ENCODE measurements around the gene CPLX3. TPM values are rescaled to one million over a fixed set of nuclear protein-coding genes. Genes with fewer than 3 reads are reported as not detected.

CPLX3 gene
- total and polyA plus RNA-seq, 10 of the 15 experiments (the other 5 are each of a cell fraction or from before 2014, with no cell fraction given), result 0.02 to 0.04 TPM; not detected in 8

GRCh38 chr15:74869726-74870407, 43.4 kb downstream of the CPLX3 start (continued):
- TF ChIP-seq, protein P1, sequence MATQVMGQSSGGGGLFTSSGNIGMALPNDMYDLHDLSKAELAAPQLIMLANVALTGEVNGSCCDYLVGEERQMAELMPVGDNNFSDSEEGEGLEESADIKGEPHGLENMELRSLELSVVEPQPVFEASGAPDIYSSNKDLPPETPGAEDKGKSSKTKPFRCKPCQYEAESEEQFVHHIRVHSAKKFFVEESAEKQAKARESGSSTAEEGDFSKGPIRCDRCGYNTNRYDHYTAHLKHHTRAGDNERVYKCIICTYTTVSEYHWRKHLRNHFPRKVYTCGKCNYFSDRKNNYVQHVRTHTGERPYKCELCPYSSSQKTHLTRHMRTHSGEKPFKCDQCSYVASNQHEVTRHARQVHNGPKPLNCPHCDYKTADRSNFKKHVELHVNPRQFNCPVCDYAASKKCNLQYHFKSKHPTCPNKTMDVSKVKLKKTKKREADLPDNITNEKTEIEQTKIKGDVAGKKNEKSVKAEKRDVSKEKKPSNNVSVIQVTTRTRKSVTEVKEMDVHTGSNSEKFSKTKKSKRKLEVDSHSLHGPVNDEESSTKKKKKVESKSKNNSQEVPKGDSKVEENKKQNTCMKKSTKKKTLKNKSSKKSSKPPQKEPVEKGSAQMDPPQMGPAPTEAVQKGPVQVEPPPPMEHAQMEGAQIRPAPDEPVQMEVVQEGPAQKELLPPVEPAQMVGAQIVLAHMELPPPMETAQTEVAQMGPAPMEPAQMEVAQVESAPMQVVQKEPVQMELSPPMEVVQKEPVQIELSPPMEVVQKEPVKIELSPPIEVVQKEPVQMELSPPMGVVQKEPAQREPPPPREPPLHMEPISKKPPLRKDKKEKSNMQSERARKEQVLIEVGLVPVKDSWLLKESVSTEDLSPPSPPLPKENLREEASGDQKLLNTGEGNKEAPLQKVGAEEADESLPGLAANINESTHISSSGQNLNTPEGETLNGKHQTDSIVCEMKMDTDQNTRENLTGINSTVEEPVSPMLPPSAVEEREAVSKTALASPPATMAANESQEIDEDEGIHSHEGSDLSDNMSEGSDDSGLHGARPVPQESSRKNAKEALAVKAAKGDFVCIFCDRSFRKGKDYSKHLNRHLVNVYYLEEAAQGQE (IDR thresholded peaks at IDR 0.05; ENCODE audit: low read depth, low read length), result peak; percentile 36; the same call in 1 of the 2 replicates
- no peak for TF ChIP-seq EGR1 (IDR thresholded peaks at IDR 0.05; ENCODE audit: borderline replicate concordance in 1 of 2, low read depth in 2 of 2, low read length in 2 of 2)
- peak; percentile 70 for TF ChIP-seq POLR2AphosphoS5 (IDR thresholded peaks at IDR 0.05; ENCODE audit: low read length)
- peak; percentile 16 to 86; a peak in 2 of 4 replicates for TF ChIP-seq SRF (IDR thresholded peaks at IDR 0.05; ENCODE audit: low read depth in 2 of 2, low read length in 2 of 2)
- 0 out of 2 replicates have a peak, but pooled peaks have one; percentile 12 for TF ChIP-seq SMARCA5 (IDR thresholded peaks at IDR 0.05)
- TF ChIP-seq NFIC (IDR thresholded peaks at IDR 0.05; ENCODE audit: low read depth, low read length), result peak; percentile 99
- TF ChIP-seq ESRRA (IDR thresholded peaks at IDR 0.05; ENCODE audit: low read length), result no peak
- no peak for TF ChIP-seq BCLAF1 (IDR thresholded peaks at IDR 0.05)
- TF ChIP-seq TAF1 (IDR thresholded peaks at IDR 0.05; ENCODE audit: borderline replicate concordance, low read depth, low read length), result peak; percentile 68; the same call in 1 of the 2 replicates
- peak; percentile 100 for TF ChIP-seq IRF4 (IDR thresholded peaks at IDR 0.05; ENCODE audit: low read depth, low read length)
- TF ChIP-seq CBX5 (IDR thresholded peaks at IDR 0.05; ENCODE audit: low read depth), result peak; percentile 85; the same call in 1 of the 2 replicates
- TF ChIP-seq ZBED1 (IDR thresholded peaks at IDR 0.05; ENCODE audit: borderline replicate concordance), result peak; percentile 90; the same call in 1 of the 2 replicates
- peak; percentile 22; the same call in 1 of the 2 replicates for TF ChIP-seq RAD51 (IDR thresholded peaks at IDR 0.05)
- 0 out of 2 replicates have a peak, but pooled peaks have one; percentile 16 for TF ChIP-seq YY1 (IDR thresholded peaks at IDR 0.05; ENCODE audit: low read depth, low read length)
- TF ChIP-seq NFYB (IDR thresholded peaks at IDR 0.05; ENCODE audit: insufficient read depth, low read depth, low read length), result peak; percentile 36; the same call in 1 of the 2 replicates
- peak; percentile 98 for TF ChIP-seq RUNX3 (IDR thresholded peaks at IDR 0.05; ENCODE audit: low read length)
- peak; percentile 55; the same call in 1 of the 2 replicates for TF ChIP-seq ZNF24 (IDR thresholded peaks at IDR 0.05)
- TF ChIP-seq CBFB (IDR thresholded peaks at IDR 0.05; ENCODE audit: low read depth), result peak; percentile 88
- peak; percentile 77 for TF ChIP-seq GATAD2B (conservative IDR thresholded peaks at IDR 0.05; ENCODE audit: low read depth)
- TF ChIP-seq MEF2A (IDR thresholded peaks at IDR 0.05; ENCODE audit: insufficient read depth, low read depth, low read length), result peak; percentile 96
- TF ChIP-seq POU2F2 (IDR thresholded peaks at IDR 0.05; ENCODE audit: borderline replicate concordance, low read depth, low read length), result peak; percentile 85; the same call in 1 of the 3 replicates
- peak; percentile 96 for TF ChIP-seq JUND (IDR thresholded peaks at IDR 0.05; ENCODE audit: low read depth, low read length)
- peak; percentile 42; the same call in 1 of the 2 replicates for TF ChIP-seq ZNF217 (IDR thresholded peaks at IDR 0.05)
- peak; percentile 83; the same call in 1 of the 2 replicates for TF ChIP-seq BACH1 (IDR thresholded peaks at IDR 0.05; ENCODE audit: borderline replicate concordance)
- peak; percentile 73 for TF ChIP-seq CREB1 (IDR thresholded peaks at IDR 0.05; ENCODE audit: low read depth)
- TF ChIP-seq TBL1XR1 (IDR thresholded peaks at IDR 0.05; ENCODE audit: low read depth, low read length), result peak; percentile 76

Data from GM12878 (cell line).